Rectal smooth muscle tissue (tissue), 1 donor: ENCODE results near the gene PCDHGB1.
"Not testable (repeated sequence)": the region's sequence is repeated elsewhere in the genome, so short reads cannot be mapped to it uniquely, and the experiment has no call there.

Experiments
- H3K27ac ChIP-seq: one replicate; pipeline ENCODE4 v1.7.0; 2013; ENCODE audit warnings: low read depth, low read length, inconsistent platforms
- H3K27me3 ChIP-seq: one replicate; pipeline ENCODE4 v1.7.0; 2013; ENCODE audit warnings: low read length; ENCODE audit not compliant: control insufficient read depth, insufficient read depth
- H3K36me3 ChIP-seq: one replicate; pipeline ENCODE4 v1.7.0; 2013; ENCODE audit warnings: low read length; ENCODE audit not compliant: control insufficient read depth, insufficient read depth
- H3K4me1 ChIP-seq: one replicate; pipeline ENCODE4 v1.7.0; 2013; ENCODE audit warnings: low read length; ENCODE audit not compliant: control insufficient read depth, insufficient read depth
- H3K4me3 ChIP-seq: one replicate; pipeline ENCODE4 v1.7.0; 2013; ENCODE audit warnings: low read length
- H3K9ac ChIP-seq: one replicate; pipeline ENCODE4 v1.7.0; 2013; ENCODE audit warnings: low read length

The PCDHGB1 gene

DNA sequence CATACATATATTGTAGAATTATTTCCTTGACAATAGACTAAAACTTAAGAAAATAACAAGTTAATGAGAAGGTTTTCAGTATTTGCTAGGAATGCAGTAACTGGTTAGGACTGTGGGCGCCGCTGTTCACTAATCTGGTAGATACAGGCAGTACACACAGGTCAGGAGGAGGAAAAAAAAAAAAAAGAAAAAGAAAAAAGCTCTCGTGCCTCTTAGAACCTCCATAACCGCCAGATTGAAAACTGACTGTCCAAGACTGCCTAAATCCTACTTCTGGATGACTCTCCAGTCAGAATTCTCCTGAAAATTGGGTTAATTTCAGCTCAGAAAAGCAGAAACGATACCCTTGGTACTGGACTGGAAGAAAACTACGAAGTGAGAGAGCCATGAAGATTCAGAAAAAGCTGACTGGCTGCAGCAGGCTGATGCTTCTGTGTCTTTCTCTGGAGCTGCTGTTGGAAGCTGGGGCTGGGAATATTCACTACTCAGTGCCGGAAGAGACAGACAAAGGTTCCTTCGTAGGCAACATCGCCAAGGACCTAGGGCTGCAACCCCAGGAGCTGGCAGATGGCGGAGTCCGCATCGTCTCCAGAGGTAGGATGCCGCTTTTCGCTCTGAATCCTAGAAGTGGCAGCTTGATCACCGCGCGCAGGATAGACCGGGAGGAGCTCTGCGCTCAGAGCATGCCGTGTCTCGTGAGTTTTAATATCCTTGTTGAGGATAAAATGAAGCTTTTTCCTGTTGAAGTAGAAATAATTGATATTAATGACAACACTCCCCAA, 19.4 kb upstream of the PCDHGB1 start, which contains the start of gene PCDHGA1:
TSS of gene PCDHGA1 (plus strand) at position 216 of the 782 bp plus-strand sequence.
- Histone ChIP-seq H3K4me1 (no peaks in the 10 kb centered on the region), H3K27ac (no peak within 1 kb of the TSS), H3K36me3 (no peaks in the 10 kb centered on the region), H3K27me3 (no peaks in the 10 kb centered on the region), H3K9ac (no peak within 1 kb of the TSS), H3K4me3 (peak within 1 kb of the TSS; percentile 23)

DNA sequence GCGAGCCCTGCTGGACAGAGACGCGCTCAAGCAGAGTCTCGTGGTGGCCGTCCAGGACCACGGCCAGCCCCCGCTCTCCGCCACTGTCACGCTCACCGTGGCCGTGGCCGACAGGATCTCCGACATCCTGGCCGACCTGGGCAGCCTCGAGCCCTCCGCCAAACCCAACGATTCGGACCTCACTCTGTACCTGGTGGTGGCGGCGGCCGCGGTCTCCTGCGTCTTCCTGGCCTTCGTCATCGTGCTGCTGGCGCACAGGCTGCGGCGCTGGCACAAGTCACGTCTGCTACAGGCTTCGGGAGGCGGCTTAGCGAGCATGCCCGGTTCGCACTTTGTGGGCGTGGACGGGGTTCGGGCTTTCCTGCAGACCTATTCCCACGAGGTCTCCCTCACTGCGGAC, 17.3 kb upstream of the PCDHGB1 start:
- not testable (repeated sequence) for H3K27me3 ChIP-seq, H3K27ac ChIP-seq, H3K4me1 ChIP-seq, H3K9ac ChIP-seq, H3K36me3 ChIP-seq, H3K4me3 ChIP-seq

DNA sequence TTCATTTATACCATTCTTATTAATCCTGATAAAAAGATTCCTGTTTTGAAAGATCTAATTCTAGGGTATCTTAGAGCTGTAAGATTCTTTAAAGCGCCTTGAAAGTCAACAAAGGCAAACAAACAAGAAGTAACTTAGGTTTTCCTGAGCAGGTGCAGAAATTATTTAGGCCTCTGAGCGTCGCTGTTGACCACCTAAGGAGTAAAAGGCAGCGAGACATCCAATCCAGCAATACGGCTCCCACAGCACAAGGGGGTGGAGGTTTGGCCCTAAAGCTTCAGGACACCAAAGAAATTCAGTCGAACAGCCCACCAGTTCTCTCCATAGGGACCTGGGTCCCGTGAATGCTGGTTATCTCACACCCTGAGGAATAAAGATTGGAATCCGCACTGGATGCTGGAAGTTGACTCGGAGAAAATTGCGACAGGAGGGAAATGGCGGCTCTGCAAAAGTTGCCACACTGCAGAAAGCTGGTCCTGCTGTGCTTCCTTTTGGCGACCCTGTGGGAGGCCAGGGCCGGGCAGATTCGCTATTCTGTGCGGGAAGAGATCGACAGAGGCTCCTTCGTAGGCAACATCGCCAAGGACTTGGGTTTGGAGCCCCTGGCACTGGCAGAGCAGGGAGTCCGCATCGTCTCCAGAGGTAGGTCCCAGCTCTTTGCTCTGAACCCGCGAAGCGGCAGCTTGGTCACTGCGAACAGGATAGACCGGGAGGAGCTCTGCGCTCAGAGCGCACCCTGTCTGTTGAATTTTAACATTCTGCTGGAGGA, 11.2 kb upstream of the PCDHGB1 start, which contains the start of gene PCDHGA2:
TSS of gene PCDHGA2 (plus strand) at position 223 of the 769 bp plus-strand sequence.
- H3K27me3 ChIP-seq = no peaks in the 10 kb centered on the region
- H3K4me3 ChIP-seq = peak within 1 kb of the TSS; percentile 49
- no peak within 1 kb of the TSS for H3K27ac ChIP-seq
- H3K4me1 ChIP-seq = no peaks in the 10 kb centered on the region
- no peaks in the 10 kb centered on the region for H3K36me3 ChIP-seq
- no peak within 1 kb of the TSS for H3K9ac ChIP-seq

DNA sequence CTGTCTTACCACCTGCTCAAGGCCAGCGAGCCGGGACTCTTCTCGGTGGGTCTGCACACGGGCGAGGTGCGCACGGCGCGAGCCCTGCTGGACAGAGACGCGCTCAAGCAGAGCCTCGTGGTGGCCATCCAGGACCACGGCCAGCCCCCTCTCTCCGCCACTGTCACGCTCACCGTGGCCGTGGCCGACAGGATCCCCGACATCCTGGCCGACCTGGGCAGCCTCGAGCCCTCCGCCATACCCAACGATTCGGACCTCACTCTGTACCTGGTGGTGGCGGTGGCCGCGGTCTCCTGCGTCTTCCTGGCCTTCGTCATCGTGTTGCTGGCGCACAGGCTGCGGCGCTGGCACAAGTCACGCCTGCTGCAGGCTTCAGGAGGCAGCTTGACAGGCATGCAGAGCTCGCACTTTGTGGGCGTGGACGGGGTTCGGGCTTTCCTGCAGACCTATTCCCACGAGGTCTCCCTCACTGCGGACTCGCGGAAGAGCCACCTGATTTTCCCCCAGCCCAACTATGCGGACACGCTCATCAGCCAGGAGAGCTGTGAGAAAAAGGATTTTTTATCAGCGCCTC, 9.0 kb upstream of the PCDHGB1 start:
- H3K4me3 ChIP-seq, H3K9ac ChIP-seq, H3K27ac ChIP-seq, H3K36me3 ChIP-seq, H3K27me3 ChIP-seq, H3K4me1 ChIP-seq: not testable (repeated sequence)

DNA sequence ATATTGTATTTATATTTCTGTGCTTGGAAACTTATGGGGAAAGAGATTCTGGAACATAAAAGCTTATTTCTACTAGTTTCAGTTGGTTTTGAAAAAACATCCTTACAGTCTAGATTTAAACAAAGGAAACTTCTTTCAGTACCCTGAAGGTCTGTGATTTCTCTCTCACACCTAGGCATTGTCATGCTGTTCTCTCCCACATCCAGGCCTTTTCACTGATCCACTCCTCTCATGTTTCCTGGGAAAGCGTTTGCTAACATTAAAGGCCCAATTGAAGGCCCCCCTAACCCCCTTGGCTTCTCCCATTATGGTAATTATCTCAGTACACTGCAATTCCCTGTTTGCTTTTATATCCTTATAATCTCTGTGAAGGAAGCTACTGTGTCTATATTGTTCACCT, 7.1 kb upstream of the PCDHGB1 start:
- H3K27ac ChIP-seq = no peak overlapping the region
- H3K4me3 ChIP-seq = no peak overlapping the region
- H3K27me3 ChIP-seq = no peaks in the 10 kb centered on the region

DNA sequence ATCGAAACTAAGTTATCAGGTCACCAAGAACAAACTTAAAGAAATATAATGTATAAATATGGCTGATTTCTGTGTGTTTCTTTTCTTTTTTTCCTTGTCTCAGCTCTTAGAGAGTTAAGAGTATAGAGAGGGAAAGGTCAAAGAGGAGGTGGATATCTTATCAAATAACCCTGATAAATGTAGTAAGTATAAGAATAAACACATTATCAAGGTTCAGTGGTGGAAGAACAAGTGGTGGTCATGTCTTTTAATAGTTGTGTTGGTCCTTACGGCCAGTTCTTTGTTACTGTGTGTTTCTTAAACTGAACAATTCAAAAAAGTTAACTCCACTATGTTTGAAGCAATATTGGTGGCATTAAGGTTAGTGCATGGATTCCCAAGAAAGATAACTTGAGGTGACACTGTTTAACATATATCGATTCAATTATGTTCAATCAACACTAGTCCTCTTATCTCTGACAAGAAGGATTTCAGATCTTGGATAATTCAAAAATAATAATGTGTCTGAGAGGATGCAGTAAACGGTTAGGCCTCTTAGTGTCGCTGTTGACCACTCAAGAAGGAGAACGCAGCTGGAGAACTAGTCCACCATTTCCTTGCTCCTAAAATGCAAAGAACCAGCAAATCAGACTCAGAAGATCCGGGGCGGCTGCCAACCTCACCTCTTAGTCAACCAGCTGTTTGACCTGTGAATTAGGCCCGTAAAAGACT, 6.5 kb upstream of the PCDHGB1 start, which contains the start of gene PCDHGA3:
TSS of gene PCDHGA3 (plus strand) at position 588 of the 711 bp plus-strand sequence. CDS start 205 bp downstream, outside the sequence.
- Histone ChIP-seq H3K27me3 (no peaks in the 10 kb centered on the region), H3K9ac (no peak within 1 kb of the TSS), H3K36me3 (no peaks in the 10 kb centered on the region), H3K4me1 (no peaks in the 10 kb centered on the region), H3K27ac (no peak within 1 kb of the TSS), H3K4me3 (no peak within 1 kb of the TSS)

More for the DNA sequence above, 7.1 kb upstream of the PCDHGB1 start:
- H3K36me3 ChIP-seq = no peaks in the 10 kb centered on the region
- H3K4me1 ChIP-seq = no peaks in the 10 kb centered on the region
- H3K9ac ChIP-seq = no peak overlapping the region

DNA sequence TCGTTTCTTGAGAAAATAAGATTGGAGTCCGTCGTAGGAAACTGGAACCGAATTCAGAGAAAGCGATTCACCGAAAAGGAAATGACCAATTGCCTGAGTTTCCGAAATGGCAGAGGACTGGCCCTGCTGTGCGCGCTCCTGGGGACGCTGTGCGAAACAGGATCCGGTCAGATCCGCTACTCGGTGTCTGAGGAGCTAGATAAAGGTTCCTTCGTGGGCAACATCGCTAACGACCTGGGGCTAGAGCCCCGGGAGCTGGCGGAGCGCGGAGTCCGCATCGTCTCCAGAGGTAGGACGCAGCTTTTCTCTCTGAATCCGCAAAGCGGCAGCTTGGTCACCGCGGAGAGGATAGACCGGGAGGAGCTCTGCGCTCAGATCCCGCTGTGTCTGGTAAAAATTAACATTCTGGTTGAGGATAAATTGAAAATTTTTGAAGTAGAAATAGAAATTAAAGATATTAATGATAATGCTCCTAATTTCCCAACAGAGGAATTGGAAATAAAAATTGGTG, 5.9 kb upstream of the PCDHGB1 start:
- Histone ChIP-seq H3K27ac (no peak overlapping the region), H3K4me1 (no peaks in the 10 kb centered on the region), H3K4me3 (no peak overlapping the region), H3K27me3 (no peaks in the 10 kb centered on the region), H3K9ac (no peak overlapping the region), H3K36me3 (no peaks in the 10 kb centered on the region)

DNA sequence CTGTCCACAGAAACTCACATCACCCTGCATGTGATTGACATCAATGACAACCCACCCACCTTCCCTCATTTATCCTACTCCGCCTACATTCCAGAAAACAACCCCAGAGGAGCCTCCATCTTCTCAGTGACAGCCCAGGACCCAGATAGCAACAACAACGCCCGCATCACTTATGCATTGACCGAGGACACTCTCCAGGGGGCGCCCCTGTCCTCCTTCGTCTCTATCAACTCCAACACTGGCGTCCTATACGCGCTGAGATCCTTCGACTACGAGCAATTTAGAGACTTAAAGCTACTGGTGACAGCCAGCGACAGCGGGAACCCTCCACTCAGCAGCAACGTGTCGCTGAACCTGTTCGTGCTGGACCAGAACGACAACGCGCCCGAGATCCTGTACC, 4.6 kb upstream of the PCDHGB1 start:
- no peak overlapping the region for H3K4me3 ChIP-seq
- H3K27ac ChIP-seq = no peak overlapping the region
- H3K27me3 ChIP-seq = no peaks in the 10 kb centered on the region
- no peaks in the 10 kb centered on the region for H3K36me3 ChIP-seq
- no peaks in the 10 kb centered on the region for H3K4me1 ChIP-seq
- H3K9ac ChIP-seq = no peak overlapping the region

DNA sequence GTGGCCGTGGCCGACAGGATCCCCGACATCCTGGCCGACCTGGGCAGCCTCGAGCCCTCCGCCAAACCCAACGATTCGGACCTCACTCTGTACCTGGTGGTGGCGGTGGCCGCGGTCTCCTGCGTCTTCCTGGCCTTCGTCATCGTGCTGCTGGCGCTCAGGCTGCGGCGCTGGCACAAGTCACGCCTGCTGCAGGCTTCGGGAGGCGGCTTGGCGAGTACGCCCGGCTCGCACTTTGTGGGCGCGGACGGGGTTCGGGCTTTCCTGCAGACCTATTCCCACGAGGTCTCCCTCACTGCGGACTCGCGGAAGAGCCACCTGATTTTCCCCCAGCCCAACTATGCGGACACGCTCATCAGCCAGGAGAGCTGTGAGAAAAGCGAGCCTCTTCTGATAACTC, 3.9 kb upstream of the PCDHGB1 start:
- not testable (repeated sequence) for H3K4me1 ChIP-seq, H3K27ac ChIP-seq, H3K27me3 ChIP-seq, H3K9ac ChIP-seq, H3K4me3 ChIP-seq, H3K36me3 ChIP-seq

DNA sequence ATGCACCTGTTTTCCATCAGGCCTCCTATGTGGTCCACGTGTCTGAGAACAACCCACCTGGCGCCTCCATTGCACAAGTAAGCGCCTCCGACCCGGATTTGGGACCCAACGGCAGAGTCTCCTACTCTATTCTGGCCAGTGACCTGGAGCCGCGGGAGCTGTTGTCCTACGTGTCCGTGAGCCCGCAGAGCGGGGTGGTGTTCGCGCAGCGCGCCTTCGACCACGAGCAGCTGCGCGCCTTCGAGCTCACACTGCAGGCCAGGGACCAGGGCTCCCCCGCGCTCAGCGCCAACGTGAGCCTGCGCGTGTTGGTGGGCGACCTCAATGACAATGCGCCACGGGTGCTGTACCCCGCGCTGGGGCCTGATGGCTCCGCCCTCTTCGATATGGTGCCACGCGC, 1.7 kb downstream of the PCDHGB1 start:
- Histone ChIP-seq H3K27me3 (no peaks in the 10 kb centered on the region), H3K4me3 (no peak overlapping the region), H3K9ac (no peak overlapping the region), H3K4me1 (no peaks in the 10 kb centered on the region), H3K27ac (no peak overlapping the region), H3K36me3 (no peaks in the 10 kb centered on the region)

DNA sequence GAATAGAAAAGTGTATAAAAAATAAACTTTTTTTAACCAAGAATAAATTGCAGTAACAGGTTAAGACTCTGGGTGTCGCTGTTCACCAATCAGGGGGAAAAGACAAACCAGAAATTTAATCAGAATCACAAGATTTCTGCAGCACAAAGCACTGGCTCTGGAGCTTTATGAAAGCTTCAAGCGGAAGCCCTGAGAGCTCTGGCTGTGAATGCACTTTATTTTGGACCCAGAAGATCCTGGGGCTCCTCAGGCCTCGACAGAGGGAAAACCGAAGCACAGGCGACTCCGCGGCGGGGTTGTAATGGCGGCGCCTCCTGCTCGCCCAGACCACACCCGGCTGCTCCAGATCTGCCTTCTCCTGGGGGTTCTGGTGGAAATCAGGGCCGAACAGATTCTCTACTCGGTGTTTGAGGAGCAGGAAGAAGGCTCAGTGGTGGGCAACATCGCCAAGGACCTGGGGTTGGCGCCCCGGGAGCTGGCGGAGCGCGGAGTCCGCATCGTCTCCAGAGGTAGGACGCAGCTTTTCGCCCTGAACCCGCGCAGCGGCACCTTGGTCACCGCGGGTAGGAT, 5.1 kb downstream of the PCDHGB1 start, which contains the start of gene PCDHGA4:
TSS of gene PCDHGA4 (plus strand) at position 122 of the 570 bp plus-strand sequence. CDS start at position 209, 87 bp downstream.
- peak within 1 kb of the TSS; percentile 29 for H3K4me3 ChIP-seq

More for the DNA sequence above, 5.1 kb downstream of the PCDHGB1 start, which contains the start of gene PCDHGA4:
- H3K27me3 ChIP-seq = no peaks in the 10 kb centered on the region
- no peaks in the 10 kb centered on the region for H3K4me1 ChIP-seq
- no peak within 1 kb of the TSS for H3K27ac ChIP-seq
- no peaks in the 10 kb centered on the region for H3K36me3 ChIP-seq
- H3K9ac ChIP-seq = no peak within 1 kb of the TSS
